GM12873 (cell line): ENCODE data around the gene LSS.

ENCODE experiments used
- CTCF ChIP-seq: IDR thresholded peaks from 2 replicates; pipeline ENCODE4 v1.5.1; 2012; ENCODE audit warnings: low read depth, mild to moderate bottlenecking, moderate library complexity, low read length, control low read depth; ENCODE audit not compliant: insufficient read depth; ENCODE audit errors: missing control alignments

LSS gene

GRCh38 chr21:46210378-46211136, 18.0 kb downstream of the LSS start:
- peak; percentile 5 for TF ChIP-seq CTCF

GRCh38 chr21:46208761-46209721, 19.5 kb downstream of the LSS start:
- no peak for TF ChIP-seq CTCF

- TF ChIP-seq CTCF: no peak
These were observed 20.5 kb downstream of the LSS start for GRCh38 chr21:46207920-46208591.

DNA sequence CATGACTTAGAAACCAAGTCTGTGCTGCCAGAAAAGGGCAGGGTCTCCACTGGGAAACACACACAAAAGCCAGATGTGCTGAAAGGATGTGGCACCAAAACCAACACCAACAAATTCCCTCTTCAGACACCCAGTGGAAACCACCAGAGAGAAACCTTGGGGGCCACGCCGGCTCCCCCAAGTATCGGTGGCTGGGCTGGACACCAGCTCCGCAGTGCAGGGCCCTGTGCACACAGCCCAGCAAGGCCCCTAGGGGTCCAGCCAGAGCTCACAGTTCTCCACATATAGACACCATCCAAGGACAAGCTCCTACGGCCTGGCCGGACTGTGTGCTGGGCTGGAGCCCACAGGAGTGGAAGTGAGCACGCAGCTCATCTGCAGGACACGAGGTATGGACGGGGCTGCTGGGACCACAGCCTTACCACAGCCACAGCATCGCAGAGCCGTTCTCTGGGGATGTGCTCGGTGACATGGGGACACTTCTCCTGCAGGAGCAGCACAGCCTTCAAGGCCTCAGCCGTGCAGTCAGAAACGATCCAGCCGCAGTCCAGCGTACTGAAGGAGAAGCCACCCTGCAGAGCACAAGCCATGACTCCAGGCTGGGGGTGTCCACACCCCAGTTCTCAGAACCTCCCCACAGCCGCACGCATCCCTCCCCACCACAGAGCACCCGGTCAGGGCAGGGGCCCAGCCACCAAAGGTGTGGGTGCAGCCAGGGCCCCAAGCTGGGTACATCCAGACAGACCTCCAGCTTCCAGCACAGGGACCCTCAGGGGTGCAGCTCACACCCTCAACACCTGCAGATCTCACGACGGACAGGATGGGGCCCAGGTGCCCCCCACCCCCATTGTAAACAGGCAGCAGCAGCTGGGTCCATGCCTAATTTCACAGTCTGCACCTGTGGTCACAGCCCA, 21.3 kb downstream of the LSS start:
- no peak for TF ChIP-seq CTCF

DNA sequence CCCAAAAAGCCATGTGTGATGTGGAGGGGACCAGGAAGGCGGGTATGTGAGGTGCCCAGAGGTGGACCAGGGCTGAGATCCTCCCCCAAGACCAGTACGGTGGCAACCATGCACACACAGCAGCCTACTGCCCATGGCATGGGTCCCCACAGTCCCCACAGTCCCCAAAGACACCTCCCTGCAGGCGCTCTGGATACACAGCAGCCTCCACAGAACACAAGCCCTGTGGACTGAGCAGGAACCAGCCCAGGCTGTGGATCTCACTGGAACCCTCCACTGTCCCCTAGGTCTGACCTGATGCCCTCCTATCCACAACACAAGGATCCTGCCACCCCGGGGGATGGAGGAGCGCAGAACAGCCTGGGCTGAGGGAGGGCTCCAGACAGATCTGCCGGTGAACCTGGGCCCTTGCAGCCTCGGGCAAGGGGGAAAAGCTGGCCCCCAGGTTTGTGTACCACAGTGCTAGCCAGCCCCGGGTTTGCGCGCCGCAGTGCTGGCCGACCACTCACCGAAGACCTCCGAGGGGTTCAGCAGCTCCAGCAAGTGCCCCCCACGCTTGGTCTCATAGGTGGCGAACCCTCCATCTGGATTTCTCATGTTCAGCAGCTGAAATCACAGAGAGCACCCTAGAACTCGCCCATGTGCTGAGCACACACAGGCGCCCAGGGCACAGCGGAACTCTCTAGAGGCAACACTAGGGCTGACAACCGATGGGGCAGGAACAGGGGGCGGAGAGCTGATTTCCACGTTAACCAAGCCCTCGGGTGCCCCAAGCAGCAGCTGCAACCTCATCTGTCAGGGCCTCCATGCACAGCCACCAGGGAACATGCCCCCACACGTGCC, 22.2 kb downstream of the LSS start:
- no peak for TF ChIP-seq CTCF

DNA sequence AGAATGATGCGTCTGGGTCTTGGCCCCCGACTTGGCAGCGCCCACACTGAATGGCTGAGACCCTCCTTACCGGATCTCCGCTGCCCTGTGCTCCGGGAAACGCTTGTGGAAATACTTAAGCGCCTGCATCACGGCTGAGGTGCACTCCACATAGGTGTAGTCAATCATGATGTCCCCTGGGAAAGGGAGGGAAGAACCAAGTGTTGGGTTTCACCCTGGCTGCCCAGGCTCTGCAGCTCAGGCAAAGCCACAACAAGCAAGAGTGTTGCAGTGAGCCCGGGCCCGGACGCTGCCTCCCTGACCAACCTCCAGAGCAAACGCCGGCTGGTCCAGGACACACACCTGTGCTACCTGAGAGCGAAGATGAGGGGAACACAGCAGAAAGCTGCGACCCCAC, 22.8 kb downstream of the LSS start:
- no peak for TF ChIP-seq CTCF
